GM10248 (cell line): Measurements from ENCODE around the gene THAP7.

Source experiments
- CTCF ChIA-PET: fragments of 300-600 bp; sonication (Branson Sonifier 250); formaldehyde crosslinking; extraction: SDS; loops from one replicate; lab custom pipeline; 2021; ENCODE audit warnings: antibody characterized with exemption; lab: Yijun Ruan, JAX
- POLR2A ChIA-PET: fragments of 350-650 bp; sonication (Branson Sonifier 250); formaldehyde crosslinking; extraction: SDS; loops from one replicate; lab custom pipeline; 2020; ENCODE audit warnings: antibody characterized with exemption; lab: Yijun Ruan, JAX
- DNase-seq: peaks from one replicate; pipeline ENCODE4 v3.0.0; 2012; ENCODE audit errors: extremely low spot score
- CTCF ChIP-seq: IDR thresholded peaks from 2 replicates; pipeline ENCODE4 v1.5.1; 2012; ENCODE audit warnings: mild to moderate bottlenecking, low read depth; ENCODE audit errors: extremely low read depth, missing control alignments, control extremely low read depth

Gene THAP7

GRCh38 chr22:21000207-21000986 lies 1.5 kb downstream of the THAP7 start:
- ChIA-PET CTCF (interaction anchor here (0.9 to 2.5 kb wide), 3 partner anchors 10 to 83 kb away, joined by 3 to 10 read pairs (median 3); partner anchors contain the start of genes CRKL and LZTR1), POLR2A (no interaction called here)
- DNase-seq = no peak
- TF ChIP-seq CTCF = no peak

DNA sequence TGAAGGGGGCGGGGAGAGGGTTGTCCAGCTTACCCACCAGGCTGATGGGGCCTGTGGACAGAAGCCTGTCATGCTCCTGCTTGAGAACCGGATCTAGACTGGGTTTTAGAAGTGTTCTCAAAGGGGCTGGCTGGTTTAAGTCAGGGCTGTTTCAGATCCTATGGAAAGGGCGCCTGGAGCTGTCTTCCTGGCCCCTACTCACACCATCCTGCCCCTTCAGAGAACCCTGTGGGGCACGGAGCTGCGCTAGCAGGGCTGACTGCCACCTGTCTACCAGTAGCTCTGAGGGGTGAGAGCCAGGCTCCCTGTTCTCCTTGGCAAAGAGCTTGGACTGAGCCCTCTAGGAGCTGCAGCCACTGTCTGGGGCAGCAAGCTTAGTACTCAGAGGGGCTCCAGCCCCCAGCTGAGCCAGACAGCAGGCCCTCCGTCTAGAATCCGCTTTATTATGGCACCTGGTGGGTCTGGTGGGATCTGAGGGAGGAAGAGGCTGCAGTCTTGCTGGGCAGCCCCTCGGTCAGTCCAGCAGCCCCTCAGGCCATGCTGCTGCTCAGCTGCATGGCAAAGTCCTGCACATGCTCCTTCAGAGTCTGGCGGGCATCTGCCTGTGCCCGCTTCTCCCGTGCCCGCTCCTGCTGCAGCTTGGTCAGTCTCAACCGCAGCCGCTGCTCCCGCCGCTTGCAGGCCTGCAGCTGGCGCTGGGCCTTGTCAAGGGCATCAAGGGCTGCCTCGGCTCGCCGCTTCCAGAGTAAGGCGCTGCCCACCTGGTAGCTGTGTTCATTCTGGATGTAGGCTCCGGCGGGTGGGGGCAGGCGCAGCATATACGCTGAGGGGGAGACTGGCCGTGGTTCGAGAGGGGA lies 2.3 kb downstream of the THAP7 start:
- ChIA-PET CTCF (interaction anchor here (0.9 to 2.5 kb wide), 3 partner anchors 9 to 18 kb away, joined by 3 to 10 read pairs (median 3); partner anchors contain the start of gene LZTR1), POLR2A (no interaction called here)
- no peak for DNase-seq
- no peak for TF ChIP-seq CTCF

GRCh38 chr22:20998411-20999336 lies 3.2 kb downstream of the THAP7 start:
- TF ChIP-seq CTCF = no peak
- ChIA-PET CTCF (interaction anchor here (0.9 to 2.5 kb wide), 2 partner anchors 8 to 17 kb away, joined by 3 to 10 read pairs; partner anchors contain the start of gene LZTR1), POLR2A (no interaction called here)
- no peak for DNase-seq

GRCh38 chr22:20997536-20998257 lies 4.2 kb downstream of the THAP7 start:
- TF ChIP-seq CTCF = no peak
- CTCF ChIA-PET = interaction anchor here (1.0 kb wide), 1 partner anchor 649 kb away, joined by 3 read pairs; no protein-coding TSS in a partner anchor
- POLR2A ChIA-PET = no interaction called here
- DNase-seq = no peak

DNA sequence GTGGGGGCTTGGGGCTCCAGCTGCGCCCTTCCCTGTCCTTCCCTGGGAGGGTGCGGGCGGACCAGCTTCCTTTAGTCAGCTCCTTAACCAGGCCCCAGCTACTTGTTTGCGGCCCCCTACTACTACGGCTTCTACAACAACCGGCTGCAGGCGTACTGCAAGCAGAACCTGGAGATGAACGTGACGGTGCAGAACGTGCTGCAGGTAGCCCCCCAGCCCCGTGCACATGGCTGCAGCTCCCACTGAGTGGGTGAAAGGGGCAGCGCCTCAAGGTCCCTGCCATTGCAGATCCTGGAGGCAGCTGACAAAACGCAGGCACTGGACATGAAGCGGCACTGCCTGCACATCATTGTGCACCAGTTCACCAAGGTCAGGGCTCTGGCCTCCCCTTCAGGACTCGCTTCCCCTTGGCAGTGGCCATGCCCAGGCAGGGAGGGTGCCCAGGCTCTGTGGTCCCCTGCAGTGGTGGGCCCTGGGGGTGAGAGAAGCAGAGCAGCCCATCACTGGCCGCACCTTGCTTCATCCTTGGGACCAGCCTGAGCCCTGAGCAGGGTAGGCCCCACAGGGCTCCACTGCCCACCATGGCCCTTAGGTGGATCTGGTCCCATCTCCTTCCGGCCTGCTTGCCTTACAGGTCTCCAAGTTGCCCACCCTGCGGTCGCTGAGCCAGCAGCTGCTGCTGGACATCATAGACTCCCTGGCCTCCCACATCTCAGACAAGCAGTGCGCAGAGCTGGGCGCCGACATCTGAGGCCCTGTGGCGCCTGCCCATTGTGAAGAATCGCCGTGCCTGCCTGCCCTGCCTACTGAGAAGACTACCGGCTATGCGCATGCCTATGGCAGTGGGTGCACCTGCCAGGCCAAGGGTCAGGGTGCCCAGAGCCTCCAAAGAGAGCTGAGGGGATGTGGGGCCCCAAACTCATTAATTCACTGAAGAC lies 5.1 kb downstream of the THAP7 start:
- ChIA-PET CTCF (interaction anchor here (0.7 to 1.0 kb wide), 2 partner anchors 15 to 650 kb away, joined by 3 read pairs; partner anchors contain the start of gene LZTR1), POLR2A (no interaction called here)
- no peak for TF ChIP-seq CTCF
- no peak for DNase-seq
